ENCODE measurements around the gene CDH23. TPM values are rescaled to one million over a fixed set of nuclear protein-coding genes. Genes with fewer than 3 reads are reported as not detected.

CDH23 gene
- total RNA-seq, 1 donor from 2014 or later = 0.29 TPM

DNA sequence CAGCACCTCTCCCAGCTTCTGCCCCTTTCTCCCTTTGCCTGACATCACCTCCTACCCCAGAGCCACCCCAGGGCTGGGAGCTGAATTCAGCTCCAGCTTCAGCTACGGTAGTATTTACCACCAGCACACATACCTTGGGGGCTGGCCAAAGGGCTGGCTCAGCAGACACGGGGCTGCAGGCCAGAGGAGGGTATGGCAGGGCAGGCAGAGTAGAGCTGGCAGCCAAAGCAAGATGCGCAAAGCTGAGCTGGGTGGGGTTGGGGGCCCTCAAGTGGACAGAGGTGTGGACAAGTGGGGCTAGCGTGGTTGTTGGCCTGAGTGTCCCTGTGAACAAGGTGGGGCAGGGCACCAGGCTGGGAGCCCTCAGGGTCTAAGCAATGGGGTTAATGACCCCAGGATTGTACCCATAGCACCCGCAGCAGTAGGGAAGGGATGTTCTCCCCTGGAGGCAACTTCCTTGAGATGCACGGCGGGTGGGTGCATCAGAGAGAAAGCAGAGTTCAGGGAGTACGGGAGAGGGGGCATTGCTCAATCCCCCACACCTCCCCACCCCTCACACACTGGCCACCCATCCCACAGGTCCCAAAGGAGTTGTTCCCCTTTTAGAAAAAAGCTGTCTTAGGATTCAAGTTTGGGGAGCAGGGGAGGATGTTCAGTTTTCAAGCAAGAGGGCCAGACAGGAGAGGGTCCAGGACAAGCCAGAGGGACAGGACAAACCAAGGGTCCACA lies 368.6 kb downstream of the CDH23 start:
- ChIA-PET CTCF (no interaction called here), POLR2A (interaction anchor here (1.0 to 2.4 kb wide), 3 partner anchors 13 to 19 kb away, joined by 3 to 6 read pairs (median 5); no protein-coding TSS in a partner anchor)
- TF ChIP-seq, protein P1, sequence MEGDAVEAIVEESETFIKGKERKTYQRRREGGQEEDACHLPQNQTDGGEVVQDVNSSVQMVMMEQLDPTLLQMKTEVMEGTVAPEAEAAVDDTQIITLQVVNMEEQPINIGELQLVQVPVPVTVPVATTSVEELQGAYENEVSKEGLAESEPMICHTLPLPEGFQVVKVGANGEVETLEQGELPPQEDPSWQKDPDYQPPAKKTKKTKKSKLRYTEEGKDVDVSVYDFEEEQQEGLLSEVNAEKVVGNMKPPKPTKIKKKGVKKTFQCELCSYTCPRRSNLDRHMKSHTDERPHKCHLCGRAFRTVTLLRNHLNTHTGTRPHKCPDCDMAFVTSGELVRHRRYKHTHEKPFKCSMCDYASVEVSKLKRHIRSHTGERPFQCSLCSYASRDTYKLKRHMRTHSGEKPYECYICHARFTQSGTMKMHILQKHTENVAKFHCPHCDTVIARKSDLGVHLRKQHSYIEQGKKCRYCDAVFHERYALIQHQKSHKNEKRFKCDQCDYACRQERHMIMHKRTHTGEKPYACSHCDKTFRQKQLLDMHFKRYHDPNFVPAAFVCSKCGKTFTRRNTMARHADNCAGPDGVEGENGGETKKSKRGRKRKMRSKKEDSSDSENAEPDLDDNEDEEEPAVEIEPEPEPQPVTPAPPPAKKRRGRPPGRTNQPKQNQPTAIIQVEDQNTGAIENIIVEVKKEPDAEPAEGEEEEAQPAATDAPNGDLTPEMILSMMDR (IDR thresholded peaks at IDR 0.05) = no peak
- no peak for ATAC-seq (ENCODE audit: low read depth)
- H3K27ac Mint-ChIP-seq = no peak overlapping the region
- no peaks in the 10 kb centered on the region for H3K27me3 Mint-ChIP-seq
- no peaks in the 10 kb centered on the region for H3K9me3 Mint-ChIP-seq
- DNase-seq = no peak
- no peak overlapping the region for H3K4me3 Mint-ChIP-seq
- intact Hi-C loops (cut with micrococcal nuclease) = loop anchor here (5.0 to 10.0 kb wide), 3 partner anchors 452 to 1647 kb away; partner anchors contain the start of genes ANAPC16, ANXA7 and ASCC1
- H3K4me1 Mint-ChIP-seq = peaks cover 72% of the 10 kb centered on the region
- peaks cover 41% of the 10 kb centered on the region for H3K36me3 Mint-ChIP-seq (ENCODE audit: low read depth)

DNA sequence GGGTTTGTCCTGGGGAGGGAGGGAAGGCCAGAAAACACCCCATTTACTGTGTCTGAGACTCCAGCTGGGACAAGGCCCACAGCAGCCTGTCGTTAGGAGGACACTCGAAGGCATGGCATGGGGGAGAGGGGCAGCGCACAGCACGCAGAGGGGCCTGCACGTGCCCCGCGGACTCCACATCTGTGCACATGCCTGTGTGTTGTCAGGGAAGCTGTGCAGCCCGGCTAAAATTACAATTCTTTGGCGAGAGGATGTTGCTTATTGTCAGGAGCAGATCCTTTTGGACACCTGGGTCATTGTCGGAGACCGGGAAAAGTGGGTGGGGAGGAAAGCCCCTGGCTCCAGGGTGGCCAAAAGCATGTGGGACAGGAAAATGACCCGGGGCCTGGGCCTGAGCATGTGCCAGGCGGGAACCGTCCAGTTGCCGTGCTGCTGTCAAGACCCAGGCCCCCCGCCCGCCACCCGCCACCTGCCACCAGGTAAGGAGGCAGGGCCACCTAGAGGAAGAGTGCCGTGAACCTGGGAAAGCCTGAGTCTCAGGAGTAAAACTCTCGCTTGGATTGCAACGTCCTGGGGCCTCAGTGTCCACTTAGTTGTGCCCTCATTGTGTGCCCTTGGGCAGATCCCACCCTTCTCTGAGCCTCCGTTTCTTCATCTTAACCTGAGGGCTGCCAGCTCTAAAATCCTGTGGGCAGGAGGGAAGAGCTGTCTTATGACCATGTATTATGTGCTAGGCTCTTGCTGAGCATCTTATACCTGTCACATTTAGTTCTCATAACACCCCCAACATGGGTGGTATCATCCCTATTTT lies 369.4 kb downstream of the CDH23 start:
- Mint-ChIP-seq H3K36me3 (ENCODE audit: low read depth) (peaks cover 35% of the 10 kb centered on the region), H3K27ac (peak overlapping the region; percentile 91), H3K4me3 (no peak overlapping the region), H3K9me3 (no peaks in the 10 kb centered on the region), H3K27me3 (no peaks in the 10 kb centered on the region), H3K4me1 (peaks cover 74% of the 10 kb centered on the region)
- DNase-seq (no peak), ATAC-seq (ENCODE audit: low read depth) (no peak)
- ChIA-PET CTCF (interaction anchor here (1.0 to 2.1 kb wide), 6 partner anchors 17 to 283 kb away, joined by 3 to 7 read pairs (median 3); no protein-coding TSS in a partner anchor), POLR2A (interaction anchor here (0.7 to 8.7 kb wide), 10 partner anchors 8 to 124 kb away, joined by 3 to 79 read pairs (median 5); partner anchors contain the start of gene PSAP)
- TF ChIP-seq, protein P1 (IDR thresholded peaks at IDR 0.05) = no peak
- intact Hi-C loops (cut with micrococcal nuclease) = loop anchor here (5.0 to 10.0 kb wide), 3 partner anchors 451 to 1646 kb away; partner anchors contain the start of genes ANAPC16, ANXA7 and ASCC1

DNA sequence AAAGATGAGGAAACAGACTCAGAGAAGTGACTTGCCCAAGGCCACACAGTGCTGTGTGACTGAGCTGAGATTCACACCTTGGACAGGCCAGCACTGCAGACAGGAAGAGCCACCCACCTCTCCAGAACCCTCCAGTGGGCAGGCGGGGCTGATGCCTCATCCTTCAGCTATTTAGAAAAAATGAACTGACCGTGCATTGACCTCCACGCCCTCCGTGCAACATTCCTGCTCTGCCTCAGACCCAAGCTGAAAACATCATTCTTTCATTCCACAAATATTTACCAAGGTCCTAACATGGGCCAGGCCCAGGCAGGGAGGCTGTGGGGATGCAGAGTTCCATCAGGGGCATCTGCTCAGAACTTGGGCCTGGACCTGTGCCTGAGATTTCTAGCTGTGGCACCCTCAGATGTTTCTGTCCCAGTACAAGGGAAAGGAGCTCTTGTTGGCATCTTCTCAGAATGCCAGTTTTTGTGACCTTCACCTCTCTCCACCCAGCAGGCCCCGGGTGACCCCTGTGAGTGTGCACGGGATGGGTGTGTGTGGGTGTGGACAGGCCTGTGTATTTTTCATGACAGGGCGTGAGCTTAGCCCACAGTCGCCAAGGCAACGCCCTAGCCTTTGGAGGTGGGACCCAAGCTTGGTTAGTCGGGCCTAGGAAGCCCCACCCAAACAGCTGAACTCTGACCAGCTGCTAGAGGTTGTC lies 370.1 kb downstream of the CDH23 start:
- CTCF ChIA-PET = interaction anchor here (1.0 to 2.1 kb wide), 7 partner anchors 15 to 282 kb away, joined by 3 to 7 read pairs (median 3); no protein-coding TSS in a partner anchor
- Mint-ChIP-seq H3K4me1 (peaks cover 79% of the 10 kb centered on the region), H3K27me3 (no peaks in the 10 kb centered on the region), H3K27ac (peak overlapping the region; percentile 91), H3K36me3 (ENCODE audit: low read depth) (peaks cover 28% of the 10 kb centered on the region), H3K4me3 (peak overlapping the region; percentile 55), H3K9me3 (no peaks in the 10 kb centered on the region)
- TF ChIP-seq, protein P1 (IDR thresholded peaks at IDR 0.05) = no peak
- DNase-seq (no peak), ATAC-seq (ENCODE audit: low read depth) (peak; percentile 16)
- POLR2A ChIA-PET = interaction anchor here (0.6 to 8.7 kb wide), 11 partner anchors 9 to 538 kb away, joined by 3 to 79 read pairs (median 4); partner anchors contain the start of gene PSAP
- intact Hi-C loops (cut with micrococcal nuclease) = loop anchor here (5.0 to 10.0 kb wide), 3 partner anchors 450 to 1645 kb away; partner anchors contain the start of genes ANAPC16, ANXA7 and ASCC1

DNA sequence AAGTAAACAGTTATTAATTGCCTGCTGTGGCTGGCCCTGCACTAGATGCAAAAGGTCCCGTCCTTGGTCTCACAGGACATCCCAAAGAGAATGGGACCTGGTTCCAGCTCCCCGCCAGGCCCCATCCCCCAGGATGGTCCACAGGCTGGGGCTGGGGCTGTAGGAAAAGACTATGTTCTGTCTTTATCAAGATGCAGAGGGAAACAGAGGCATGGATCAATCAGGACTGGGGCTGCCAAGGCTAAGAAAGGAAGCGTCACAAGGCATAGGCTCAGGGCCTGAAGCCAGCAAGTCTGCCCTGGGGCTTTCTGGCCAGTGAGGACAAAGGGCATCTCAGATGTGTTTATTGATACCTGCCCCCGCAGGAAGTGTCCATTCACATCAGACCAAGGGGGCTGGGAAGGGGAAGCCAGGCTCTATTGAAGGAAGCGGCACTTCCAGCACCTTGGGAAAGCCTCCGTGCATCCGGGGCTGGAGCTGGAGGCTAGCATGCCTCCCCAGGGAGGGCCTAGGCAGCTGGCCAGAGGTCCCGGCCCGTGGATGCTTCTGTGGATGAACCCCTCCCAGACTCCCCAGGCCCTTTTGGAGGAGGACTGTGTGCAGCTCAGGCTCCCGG lies 370.8 kb downstream of the CDH23 start:
- ATAC-seq (ENCODE audit: low read depth) (no peak), DNase-seq (no peak)
- Mint-ChIP-seq H3K4me3 (peak overlapping the region; percentile 55), H3K36me3 (ENCODE audit: low read depth) (peaks cover 25% of the 10 kb centered on the region), H3K4me1 (peaks cover 80% of the 10 kb centered on the region), H3K9me3 (no peaks in the 10 kb centered on the region), H3K27me3 (no peaks in the 10 kb centered on the region), H3K27ac (peak overlapping the region; percentile 91)
- TF ChIP-seq, protein P1 (IDR thresholded peaks at IDR 0.05) = no peak
- intact Hi-C loops (cut with micrococcal nuclease) = loop anchor here (5.0 to 10.0 kb wide), 3 partner anchors 450 to 1645 kb away; partner anchors contain the start of genes ANAPC16, ANXA7 and ASCC1
- ChIA-PET CTCF (interaction anchor here (1.0 to 2.1 kb wide), 7 partner anchors 15 to 281 kb away, joined by 3 to 7 read pairs (median 3); no protein-coding TSS in a partner anchor), POLR2A (interaction anchor here (0.6 to 8.7 kb wide), 10 partner anchors 9 to 537 kb away, joined by 3 to 79 read pairs (median 5); partner anchors contain the start of gene PSAP)

Data from activated B cell treated with CpG ODN at 0.5 μM for 24 hours (primary cell).